HepG2 (cell line): ENCODE measurements around the gene LAG3. TPM values are rescaled to one million over a fixed set of nuclear protein-coding genes. Genes with fewer than 3 reads are reported as not detected.

Source experiments
- E2F5 ChIP-seq: sonication (generic); formaldehyde crosslinking; conservative IDR thresholded peaks from 2 replicates; pipeline ENCODE4 v1.4.0; 2020; ENCODE audit warnings: missing genetic modification reagents
- EEA1 ChIP-seq: sonication (generic); formaldehyde crosslinking; IDR thresholded peaks from 2 replicates; pipeline ENCODE4 v1.5.1; 2020; ENCODE audit warnings: mild to moderate bottlenecking, missing genetic modification reagents, borderline replicate concordance
- ELF1 ChIP-seq: sonication (generic); formaldehyde crosslinking; IDR thresholded peaks from 2 replicates; pipeline ENCODE4 v1.4.0; 2020; ENCODE audit warnings: missing genetic modification reagents
- HDAC2 ChIP-seq: sonication (generic); formaldehyde crosslinking; IDR thresholded peaks from 2 replicates; pipeline ENCODE4 v1.4.0; 2020; ENCODE audit warnings: missing genetic modification reagents
- HNF4G ChIP-seq, 2 experiments: sonication (generic) in 1 of 2; formaldehyde crosslinking in 1 of 2; IDR thresholded peaks; 2 replicates each; pipeline versions ENCODE4 v1.4.0 to v1.6.1; 2011 to 2020; ENCODE audit warnings: borderline replicate concordance in 2 of 2, low read depth in 2 of 2, mild to moderate bottlenecking in 2 of 2, low read length in 1 of 2, missing genetic modification reagents in 1 of 2, moderate library complexity in 1 of 2
- KDM4B ChIP-seq: sonication (generic); formaldehyde crosslinking; IDR thresholded peaks from 2 replicates; pipeline ENCODE4 v1.4.0; 2020; ENCODE audit warnings: missing genetic modification reagents
- KDM6A ChIP-seq: IDR thresholded peaks from 2 replicates; pipeline ENCODE4 v1.6.1; 2016; ENCODE audit warnings: low read depth
- POLR2G ChIP-seq: fragments of 200-400 bp; formaldehyde crosslinking; IDR thresholded peaks from 2 replicates; pipeline ENCODE4 v1.6.1; 2018; ENCODE audit warnings: mild to moderate bottlenecking, low read depth, low read length, moderate library complexity
- RFXANK ChIP-seq: IDR thresholded peaks from 2 replicates; pipeline ENCODE4 v1.6.1; 2016
- SMYD3 ChIP-seq: sonication (generic); formaldehyde crosslinking; IDR thresholded peaks from 2 replicates; pipeline ENCODE4 v1.8.1; 2023; ENCODE audit warnings: mild to moderate bottlenecking, missing genetic modification reagents
- SNAPC2 ChIP-seq: sonication (generic); formaldehyde crosslinking; IDR thresholded peaks from 2 replicates; pipeline ENCODE4 v1.8.1; 2022; ENCODE audit warnings: mild to moderate bottlenecking, missing genetic modification reagents
- YY1 ChIP-seq: IDR thresholded peaks from 2 replicates; pipeline ENCODE4 v1.6.1; 2011; ENCODE audit warnings: low read length, low read depth, moderate library complexity, mild to moderate bottlenecking; ENCODE audit not compliant: insufficient read depth, insufficient replicate concordance
- ZBTB38 ChIP-seq: sonication (generic); formaldehyde crosslinking; IDR thresholded peaks from 2 replicates; pipeline ENCODE4 v1.5.1; 2020; ENCODE audit warnings: mild to moderate bottlenecking, missing genetic modification reagents
- ZNF263 ChIP-seq: sonication (generic); formaldehyde crosslinking; IDR thresholded peaks from 2 replicates; pipeline ENCODE4 v1.4.0; 2020; ENCODE audit warnings: missing genetic modification reagents
- ZNF280B ChIP-seq: sonication (generic); formaldehyde crosslinking; IDR thresholded peaks from 2 replicates; pipeline ENCODE4 v1.5.0; 2020; ENCODE audit warnings: missing genetic modification reagents, mild to moderate bottlenecking, borderline replicate concordance
- ZNF281 ChIP-seq: sonication (generic); formaldehyde crosslinking; IDR thresholded peaks from 2 replicates; pipeline ENCODE4 v1.4.0; 2020; ENCODE audit warnings: missing genetic modification reagents, borderline replicate concordance
- ZNF430 ChIP-seq: sonication (generic); formaldehyde crosslinking; IDR thresholded peaks from 2 replicates; pipeline ENCODE4 v1.9.0; 2021; ENCODE audit warnings: mild to moderate bottlenecking, missing genetic modification reagents
- ZNF672 ChIP-seq: sonication (generic); formaldehyde crosslinking; IDR thresholded peaks from 2 replicates; pipeline ENCODE4 v1.8.1; 2022; ENCODE audit warnings: missing genetic modification reagents
- ZNF792 ChIP-seq: IDR thresholded peaks from 2 replicates; pipeline ENCODE4 v1.6.1; 2016
- ZSCAN30 ChIP-seq: sonication (generic); formaldehyde crosslinking; IDR thresholded peaks from 2 replicates; pipeline ENCODE4 v1.5.0; 2020; ENCODE audit warnings: mild to moderate bottlenecking, missing genetic modification reagents
- polyA plus RNA-seq, 8 experiments: library from polyadenylated mRNA; depleted of rRNA in 3 of 8; stranded (reverse) in 7 of 8; unstranded in 1 of 8; fragments of >200 nt; fragmentation: Illumina TruSeq in 4 of 8; extraction: Trizol in 4 of 8; gene quantifications; 2 replicates each; pipeline versions ENCODE4 v1.2.1 to v1.2.3, GENCODE V29; 2011 to 2016; ENCODE audit warnings: low read depth in 4 of 8, missing spikeins in 1 of 8, mixed read lengths in 1 of 8; ENCODE audit not compliant: insufficient read depth in 1 of 8
- total RNA-seq, 5 experiments: library from RNA; depleted of rRNA; stranded (reverse); fragments of >200 nt; fragmentation: Illumina TruSeq; extraction: Trizol; gene quantifications; 2 replicates each; pipeline ENCODE4 v1.2.3, GENCODE V29; 2016; ENCODE audit warnings: low read depth in 1 of 5
- TF ChIP-seq, protein P1 (sequence below), 2 experiments: sonication (generic) in 1 of 2; formaldehyde crosslinking in 1 of 2; IDR thresholded peaks; 2 replicates each; pipeline versions ENCODE4 v1.4.0 to v1.6.1; 2018 to 2020; ENCODE audit warnings: missing genetic modification reagents in 2 of 2, borderline replicate concordance in 1 of 2, low read depth in 1 of 2, mild to moderate bottlenecking in 1 of 2, missing biosample characterization in 1 of 2
- TF ChIP-seq, protein P2 (sequence below): IDR thresholded peaks from 2 replicates; pipeline ENCODE4 v1.6.1; 2016; ENCODE audit warnings: missing genetic modification reagents, missing compliant biosample characterization

Gene LAG3
- total and polyA plus RNA-seq, 2 of the 13 experiments (the other 11 are each of a cell fraction or from before 2014, with no cell fraction given) = 0.11 to 0.26 TPM

- TF ChIP-seq ZNF280B (CRISPR knock-in tag) (peak; percentile 73; the same call in 1 of the 2 replicates), KDM6A (peak; percentile 82), POLR2G (peak; percentile 72), EEA1 (CRISPR knock-in tag) (no peak), HNF4G (IDR thresholded peaks at IDR 0.05; ENCODE audit: borderline replicate concordance, low read depth, low read length) (0 out of 2 replicates have a peak, but pooled peaks have one; percentile 7), HNF4G (CRISPR knock-in tag; IDR thresholded peaks at IDR 0.05; ENCODE audit: borderline replicate concordance, low read depth) (peak; percentile 48; the same call in 1 of the 2 replicates), ZNF792 (CRISPR knock-in tag) (peak; percentile 75; the same call in 1 of the 2 replicates), KDM4B (CRISPR knock-in tag) (no peak), ZNF281 (peak; percentile 44; the same call in 1 of the 2 replicates), ZNF672 (CRISPR knock-in tag) (no peak), ELF1 (CRISPR knock-in tag) (peak; percentile 81), SNAPC2 (CRISPR knock-in tag) (no peak), ZNF263 (peak; percentile 83), ZBTB38 (CRISPR knock-in tag) (peak; percentile 76), HDAC2 (peak; percentile 93), ZNF430 (CRISPR knock-in tag) (peak; percentile 93), E2F5 (CRISPR knock-in tag) (no peak), SMYD3 (CRISPR knock-in tag) (no peak), ZSCAN30 (CRISPR knock-in tag) (no peak), YY1 (no peak), RFXANK (no peak)
- TF ChIP-seq, protein P1, sequence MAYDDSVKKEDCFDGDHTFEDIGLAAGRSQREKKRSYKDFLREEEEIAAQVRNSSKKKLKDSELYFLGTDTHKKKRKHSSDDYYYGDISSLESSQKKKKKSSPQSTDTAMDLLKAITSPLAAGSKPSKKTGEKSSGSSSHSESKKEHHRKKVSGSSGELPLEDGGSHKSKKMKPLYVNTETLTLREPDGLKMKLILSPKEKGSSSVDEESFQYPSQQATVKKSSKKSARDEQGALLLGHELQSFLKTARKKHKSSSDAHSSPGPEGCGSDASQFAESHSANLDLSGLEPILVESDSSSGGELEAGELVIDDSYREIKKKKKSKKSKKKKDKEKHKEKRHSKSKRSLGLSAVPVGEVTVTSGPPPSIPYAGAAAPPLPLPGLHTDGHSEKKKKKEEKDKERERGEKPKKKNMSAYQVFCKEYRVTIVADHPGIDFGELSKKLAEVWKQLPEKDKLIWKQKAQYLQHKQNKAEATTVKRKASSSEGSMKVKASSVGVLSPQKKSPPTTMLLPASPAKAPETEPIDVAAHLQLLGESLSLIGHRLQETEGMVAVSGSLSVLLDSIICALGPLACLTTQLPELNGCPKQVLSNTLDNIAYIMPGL (CRISPR knock-in tag; IDR thresholded peaks at IDR 0.05; ENCODE audit: borderline replicate concordance in 1 of 2, low read depth in 1 of 2) = peak; percentile 40 to 72; a peak in 3 of 4 replicates
- TF ChIP-seq, protein P2, sequence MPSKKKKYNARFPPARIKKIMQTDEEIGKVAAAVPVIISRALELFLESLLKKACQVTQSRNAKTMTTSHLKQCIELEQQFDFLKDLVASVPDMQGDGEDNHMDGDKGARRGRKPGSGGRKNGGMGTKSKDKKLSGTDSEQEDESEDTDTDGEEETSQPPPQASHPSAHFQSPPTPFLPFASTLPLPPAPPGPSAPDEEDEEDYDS (CRISPR knock-in tag) = peak; percentile 68; the same call in 1 of the 2 replicates
These were observed 20.3 kb downstream of the LAG3 start (continued) for GRCh38 chr12:6792522-6793201.
